Measurements from ENCODE around the gene PAX7.

The PAX7 gene

GRCh38 chr1:18658831-18659230 is 28.2 kb downstream of the PAX7 start:
- H3K4me3 ChIP-seq (ENCODE audit: low read depth, low read length), result no peak overlapping the region
- no peak for TF ChIP-seq CTCF (IDR thresholded peaks at IDR 0.05; ENCODE audit: low read depth, low read length)

- no peak overlapping the region for H3K4me3 ChIP-seq (ENCODE audit: low read depth, low read length)
- TF ChIP-seq CTCF (IDR thresholded peaks at IDR 0.05; ENCODE audit: low read depth, low read length), result no peak
Measured at GRCh38 chr1:18661404-18662285, 31.0 kb downstream of the PAX7 start.

DNA sequence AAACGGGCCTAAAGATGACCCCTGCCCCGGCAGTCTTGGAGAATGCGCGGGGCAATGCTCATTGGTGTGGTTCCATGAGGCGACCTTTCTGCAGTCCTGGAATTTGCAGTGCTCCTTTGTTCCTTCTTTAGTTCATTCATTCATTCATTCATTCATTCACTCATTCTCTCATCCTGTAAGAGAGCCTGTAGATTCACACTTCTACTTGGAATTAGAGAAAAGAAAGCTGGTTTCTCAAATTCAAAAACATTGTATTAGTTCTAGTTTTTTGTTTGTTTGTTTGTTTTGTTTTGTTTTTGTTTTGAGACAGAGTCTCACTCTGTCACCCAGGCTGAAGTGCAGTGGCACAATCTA is 31.6 kb downstream of the PAX7 start:
- no peak for TF ChIP-seq CTCF (IDR thresholded peaks at IDR 0.05; ENCODE audit: low read depth, low read length)
- H3K4me3 ChIP-seq (ENCODE audit: low read depth, low read length), result no peak overlapping the region

GRCh38 chr1:18666317-18666920 is 35.8 kb downstream of the PAX7 start:
- TF ChIP-seq CTCF (IDR thresholded peaks at IDR 0.05; ENCODE audit: low read depth, low read length), result no peak
- no peak overlapping the region for H3K4me3 ChIP-seq (ENCODE audit: low read depth, low read length)

DNA sequence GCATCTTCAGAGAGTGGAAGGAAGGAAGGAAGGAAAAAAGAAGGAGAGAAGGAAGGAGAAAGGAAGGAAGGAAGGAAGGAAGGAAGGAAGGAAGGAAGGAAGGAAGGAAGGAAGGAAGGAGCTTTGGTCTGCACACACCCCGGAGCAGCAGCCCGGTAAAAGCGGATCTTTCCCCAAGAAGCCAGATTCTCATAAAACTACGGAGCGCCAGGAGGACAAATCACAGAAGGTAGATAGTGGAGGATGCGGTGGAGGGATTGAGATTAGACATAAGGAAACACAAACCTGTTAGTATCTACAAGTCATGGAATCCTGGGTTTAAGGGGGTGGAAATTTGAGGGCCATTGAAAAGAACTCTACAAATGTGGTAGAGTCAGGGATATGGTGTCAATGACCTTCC is 36.7 kb downstream of the PAX7 start:
- no peak for TF ChIP-seq CTCF (IDR thresholded peaks at IDR 0.05; ENCODE audit: low read depth, low read length)
- no peak overlapping the region for H3K4me3 ChIP-seq (ENCODE audit: low read depth, low read length)

DNA sequence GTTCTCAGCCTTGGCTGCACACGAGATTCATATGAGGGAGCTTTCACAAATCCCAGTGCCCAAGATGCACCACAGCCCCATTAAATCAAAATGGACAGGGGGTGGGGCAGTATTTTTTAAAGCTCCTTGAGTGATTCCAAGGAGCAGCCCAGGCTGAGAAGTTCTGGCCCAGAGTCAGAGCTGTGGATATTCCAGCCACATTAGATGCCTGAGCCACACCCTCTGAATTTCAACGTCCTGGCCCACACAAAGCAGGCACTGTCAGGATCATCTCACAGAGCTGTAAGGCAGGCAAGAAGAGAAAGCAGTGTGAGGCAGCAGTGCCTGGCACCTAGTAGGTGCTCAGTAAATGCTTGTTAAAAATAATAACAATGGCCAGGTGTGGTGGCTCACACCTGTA is 37.4 kb downstream of the PAX7 start:
- H3K4me3 ChIP-seq (ENCODE audit: low read depth, low read length), result no peak overlapping the region
- no peak for TF ChIP-seq CTCF (IDR thresholded peaks at IDR 0.05; ENCODE audit: low read depth, low read length)

DNA sequence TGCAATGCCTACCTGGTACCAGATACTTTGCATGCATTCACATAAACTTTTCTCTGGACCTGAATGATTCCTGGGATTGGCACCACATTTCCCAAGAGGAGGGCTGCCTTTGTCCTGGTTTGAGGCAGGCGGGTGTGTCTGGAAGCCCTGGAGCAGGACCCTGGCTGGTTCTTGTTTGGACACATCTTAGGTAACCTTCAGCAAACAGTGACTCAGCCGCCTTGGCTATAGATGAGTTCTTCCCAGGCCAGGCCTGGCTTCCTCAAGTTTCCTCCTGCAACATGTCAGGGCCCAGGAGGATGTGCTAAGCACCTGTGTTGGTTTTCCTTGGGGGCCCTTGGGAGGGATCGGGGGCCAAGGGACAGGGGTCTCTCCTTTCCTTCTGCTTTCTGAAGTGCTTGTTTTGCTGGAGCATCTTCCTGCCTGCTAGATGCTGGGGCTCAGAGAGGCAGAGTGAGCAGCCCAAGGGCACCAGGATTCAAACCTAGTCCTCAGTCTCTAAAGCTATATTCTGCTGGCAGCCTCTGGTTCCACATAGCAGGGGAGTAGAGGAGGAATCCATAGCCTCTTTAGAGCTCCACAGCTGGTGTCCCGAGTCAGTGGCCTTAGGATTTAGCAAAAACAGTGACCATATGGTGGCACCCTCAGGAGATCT is 38.2 kb downstream of the PAX7 start:
- no peak for TF ChIP-seq CTCF (IDR thresholded peaks at IDR 0.05; ENCODE audit: low read depth, low read length)

More for the DNA sequence above, 38.2 kb downstream of the PAX7 start:
- no peak overlapping the region for H3K4me3 ChIP-seq (ENCODE audit: low read depth, low read length)
